ENCODE measurements around the gene RHBDL1.

- no peak for TF ChIP-seq POLR2A (IDR thresholded peaks at IDR 0.05)
- TF ChIP-seq, protein P1, sequence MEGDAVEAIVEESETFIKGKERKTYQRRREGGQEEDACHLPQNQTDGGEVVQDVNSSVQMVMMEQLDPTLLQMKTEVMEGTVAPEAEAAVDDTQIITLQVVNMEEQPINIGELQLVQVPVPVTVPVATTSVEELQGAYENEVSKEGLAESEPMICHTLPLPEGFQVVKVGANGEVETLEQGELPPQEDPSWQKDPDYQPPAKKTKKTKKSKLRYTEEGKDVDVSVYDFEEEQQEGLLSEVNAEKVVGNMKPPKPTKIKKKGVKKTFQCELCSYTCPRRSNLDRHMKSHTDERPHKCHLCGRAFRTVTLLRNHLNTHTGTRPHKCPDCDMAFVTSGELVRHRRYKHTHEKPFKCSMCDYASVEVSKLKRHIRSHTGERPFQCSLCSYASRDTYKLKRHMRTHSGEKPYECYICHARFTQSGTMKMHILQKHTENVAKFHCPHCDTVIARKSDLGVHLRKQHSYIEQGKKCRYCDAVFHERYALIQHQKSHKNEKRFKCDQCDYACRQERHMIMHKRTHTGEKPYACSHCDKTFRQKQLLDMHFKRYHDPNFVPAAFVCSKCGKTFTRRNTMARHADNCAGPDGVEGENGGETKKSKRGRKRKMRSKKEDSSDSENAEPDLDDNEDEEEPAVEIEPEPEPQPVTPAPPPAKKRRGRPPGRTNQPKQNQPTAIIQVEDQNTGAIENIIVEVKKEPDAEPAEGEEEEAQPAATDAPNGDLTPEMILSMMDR (IDR thresholded peaks at IDR 0.05), result no peak
- no peak for TF ChIP-seq EP300 (IDR thresholded peaks at IDR 0.05)
Observed at GRCh38 chr16:722835-723633, 47.6 kb downstream of the RHBDL1 start.
